HepG2 (cell line): ENCODE measurements around the gene ZNF618. TPM values are rescaled to one million over a fixed set of nuclear protein-coding genes. Genes with fewer than 3 reads are reported as not detected.
A peak's percentile ranks its signal among the peaks of the same experiment; 100 is the strongest.

Experiments used
- FOXC1 ChIP-seq: sonication (generic); formaldehyde crosslinking; IDR thresholded peaks from 2 replicates; pipeline ENCODE4 v1.8.0; 2022; ENCODE audit warnings: mild to moderate bottlenecking, missing genetic modification reagents, borderline replicate concordance
- KDM5B ChIP-seq: sonication (generic); formaldehyde crosslinking; IDR thresholded peaks from 2 replicates; pipeline ENCODE4 v1.4.0; 2020; ENCODE audit warnings: missing genetic modification reagents, mild to moderate bottlenecking, borderline replicate concordance
- MXD1 ChIP-seq: sonication (generic); formaldehyde crosslinking; IDR thresholded peaks from 2 replicates; pipeline ENCODE4 v1.4.0; 2020; ENCODE audit warnings: mild to moderate bottlenecking, missing genetic modification reagents
- MXI1 ChIP-seq: IDR thresholded peaks from 3 replicates; pipeline ENCODE4 v1.6.1; 2012; ENCODE audit warnings: low read depth, low read length, inconsistent platforms, borderline replicate concordance
- SCMH1 ChIP-seq: sonication (generic); formaldehyde crosslinking; IDR thresholded peaks from 2 replicates; pipeline ENCODE4 v1.9.0; 2021; ENCODE audit warnings: missing genetic modification reagents, mild to moderate bottlenecking, borderline replicate concordance
- TCF7 ChIP-seq: sonication (generic); IDR thresholded peaks from 2 replicates; pipeline ENCODE4 v1.6.1; 2016; ENCODE audit warnings: antibody characterized with exemption, low read depth
- UBTF ChIP-seq: sonication (generic); formaldehyde crosslinking; IDR thresholded peaks from 2 replicates; pipeline ENCODE4 v1.4.0; 2020; ENCODE audit warnings: mild to moderate bottlenecking, missing genetic modification reagents
- ZNF460 ChIP-seq: sonication (generic); formaldehyde crosslinking; IDR thresholded peaks from 2 replicates; pipeline ENCODE4 v1.5.1; 2020; ENCODE audit warnings: missing genetic modification reagents, mild to moderate bottlenecking, borderline replicate concordance
- polyA plus RNA-seq, 8 experiments: library from polyadenylated mRNA; depleted of rRNA in 3 of 8; stranded (reverse) in 7 of 8; unstranded in 1 of 8; fragments of >200 nt; fragmentation: Illumina TruSeq in 4 of 8; extraction: Trizol in 4 of 8; gene quantifications; 2 replicates each; pipeline versions ENCODE4 v1.2.1 to v1.2.3, GENCODE V29; 2011 to 2016; ENCODE audit warnings: low read depth in 4 of 8, missing spikeins in 1 of 8, mixed read lengths in 1 of 8; ENCODE audit not compliant: insufficient read depth in 1 of 8
- total RNA-seq, 5 experiments: library from RNA; depleted of rRNA; stranded (reverse); fragments of >200 nt; fragmentation: Illumina TruSeq; extraction: Trizol; gene quantifications; 2 replicates each; pipeline ENCODE4 v1.2.3, GENCODE V29; 2016; ENCODE audit warnings: low read depth in 1 of 5
- TF ChIP-seq, protein P1 (sequence below): sonication (generic); formaldehyde crosslinking; IDR thresholded peaks from 2 replicates; pipeline ENCODE4 v1.5.0; 2020; ENCODE audit warnings: mild to moderate bottlenecking, missing genetic modification reagents, borderline replicate concordance
- TF ChIP-seq, protein P2 (sequence below): sonication (generic); formaldehyde crosslinking; IDR thresholded peaks from 2 replicates; pipeline ENCODE4 v1.5.0; 2020; ENCODE audit warnings: mild to moderate bottlenecking, missing genetic modification reagents, borderline replicate concordance

Gene ZNF618
- total and polyA plus RNA-seq, 2 of the 13 experiments (the other 11 are each of a cell fraction or from before 2014, with no cell fraction given) = 0.07 TPM

GRCh38 chr9:114076237-114077161 lies 200.4 kb downstream of the ZNF618 start (continued):
- TF ChIP-seq, protein P1, sequence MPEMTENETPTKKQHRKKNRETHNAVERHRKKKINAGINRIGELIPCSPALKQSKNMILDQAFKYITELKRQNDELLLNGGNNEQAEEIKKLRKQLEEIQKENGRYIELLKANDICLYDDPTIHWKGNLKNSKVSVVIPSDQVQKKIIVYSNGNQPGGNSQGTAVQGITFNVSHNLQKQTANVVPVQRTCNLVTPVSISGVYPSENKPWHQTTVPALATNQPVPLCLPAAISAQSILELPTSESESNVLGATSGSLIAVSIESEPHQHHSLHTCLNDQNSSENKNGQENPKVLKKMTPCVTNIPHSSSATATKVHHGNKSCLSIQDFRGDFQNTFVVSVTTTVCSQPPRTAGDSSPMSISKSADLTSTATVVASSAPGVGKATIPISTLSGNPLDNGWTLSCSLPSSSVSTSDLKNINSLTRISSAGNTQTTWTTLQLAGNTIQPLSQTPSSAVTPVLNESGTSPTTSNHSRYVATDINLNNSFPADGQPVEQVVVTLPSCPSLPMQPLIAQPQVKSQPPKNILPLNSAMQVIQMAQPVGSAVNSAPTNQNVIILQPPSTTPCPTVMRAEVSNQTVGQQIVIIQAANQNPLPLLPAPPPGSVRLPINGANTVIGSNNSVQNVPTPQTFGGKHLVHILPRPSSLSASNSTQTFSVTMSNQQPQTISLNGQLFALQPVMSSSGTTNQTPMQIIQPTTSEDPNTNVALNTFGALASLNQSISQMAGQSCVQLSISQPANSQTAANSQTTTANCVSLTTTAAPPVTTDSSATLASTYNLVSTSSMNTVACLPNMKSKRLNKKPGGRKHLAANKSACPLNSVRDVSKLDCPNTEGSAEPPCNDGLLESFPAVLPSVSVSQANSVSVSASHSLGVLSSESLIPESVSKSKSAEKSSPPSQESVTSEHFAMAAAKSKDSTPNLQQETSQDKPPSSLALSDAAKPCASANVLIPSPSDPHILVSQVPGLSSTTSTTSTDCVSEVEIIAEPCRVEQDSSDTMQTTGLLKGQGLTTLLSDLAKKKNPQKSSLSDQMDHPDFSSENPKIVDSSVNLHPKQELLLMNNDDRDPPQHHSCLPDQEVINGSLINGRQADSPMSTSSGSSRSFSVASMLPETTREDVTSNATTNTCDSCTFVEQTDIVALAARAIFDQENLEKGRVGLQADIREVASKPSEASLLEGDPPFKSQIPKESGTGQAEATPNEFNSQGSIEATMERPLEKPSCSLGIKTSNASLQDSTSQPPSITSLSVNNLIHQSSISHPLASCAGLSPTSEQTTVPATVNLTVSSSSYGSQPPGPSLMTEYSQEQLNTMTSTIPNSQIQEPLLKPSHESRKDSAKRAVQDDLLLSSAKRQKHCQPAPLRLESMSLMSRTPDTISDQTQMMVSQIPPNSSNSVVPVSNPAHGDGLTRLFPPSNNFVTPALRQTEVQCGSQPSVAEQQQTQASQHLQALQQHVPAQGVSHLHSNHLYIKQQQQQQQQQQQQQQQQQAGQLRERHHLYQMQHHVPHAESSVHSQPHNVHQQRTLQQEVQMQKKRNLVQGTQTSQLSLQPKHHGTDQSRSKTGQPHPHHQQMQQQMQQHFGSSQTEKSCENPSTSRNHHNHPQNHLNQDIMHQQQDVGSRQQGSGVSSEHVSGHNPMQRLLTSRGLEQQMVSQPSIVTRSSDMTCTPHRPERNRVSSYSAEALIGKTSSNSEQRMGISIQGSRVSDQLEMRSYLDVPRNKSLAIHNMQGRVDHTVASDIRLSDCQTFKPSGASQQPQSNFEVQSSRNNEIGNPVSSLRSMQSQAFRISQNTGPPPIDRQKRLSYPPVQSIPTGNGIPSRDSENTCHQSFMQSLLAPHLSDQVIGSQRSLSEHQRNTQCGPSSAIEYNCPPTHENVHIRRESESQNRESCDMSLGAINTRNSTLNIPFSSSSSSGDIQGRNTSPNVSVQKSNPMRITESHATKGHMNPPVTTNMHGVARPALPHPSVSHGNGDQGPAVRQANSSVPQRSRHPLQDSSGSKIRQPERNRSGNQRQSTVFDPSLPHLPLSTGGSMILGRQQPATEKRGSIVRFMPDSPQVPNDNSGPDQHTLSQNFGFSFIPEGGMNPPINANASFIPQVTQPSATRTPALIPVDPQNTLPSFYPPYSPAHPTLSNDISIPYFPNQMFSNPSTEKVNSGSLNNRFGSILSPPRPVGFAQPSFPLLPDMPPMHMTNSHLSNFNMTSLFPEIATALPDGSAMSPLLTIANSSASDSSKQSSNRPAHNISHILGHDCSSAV (CRISPR knock-in tag) = 0 out of 2 replicates have a peak, but pooled peaks have one; percentile 36
- TF ChIP-seq MXD1 (peak; percentile 30; the same call in 1 of the 2 replicates), UBTF (CRISPR knock-in tag) (peak; percentile 53; the same call in 1 of the 2 replicates), SCMH1 (CRISPR knock-in tag) (no peak), MXI1 (peak; percentile 56; the same call in 1 of the 3 replicates), TCF7 (no peak), FOXC1 (CRISPR knock-in tag) (peak; percentile 64; the same call in 1 of the 2 replicates), ZNF460 (no peak), KDM5B (CRISPR knock-in tag) (0 out of 2 replicates have a peak, but pooled peaks have one; percentile 51)
- TF ChIP-seq, protein P2, sequence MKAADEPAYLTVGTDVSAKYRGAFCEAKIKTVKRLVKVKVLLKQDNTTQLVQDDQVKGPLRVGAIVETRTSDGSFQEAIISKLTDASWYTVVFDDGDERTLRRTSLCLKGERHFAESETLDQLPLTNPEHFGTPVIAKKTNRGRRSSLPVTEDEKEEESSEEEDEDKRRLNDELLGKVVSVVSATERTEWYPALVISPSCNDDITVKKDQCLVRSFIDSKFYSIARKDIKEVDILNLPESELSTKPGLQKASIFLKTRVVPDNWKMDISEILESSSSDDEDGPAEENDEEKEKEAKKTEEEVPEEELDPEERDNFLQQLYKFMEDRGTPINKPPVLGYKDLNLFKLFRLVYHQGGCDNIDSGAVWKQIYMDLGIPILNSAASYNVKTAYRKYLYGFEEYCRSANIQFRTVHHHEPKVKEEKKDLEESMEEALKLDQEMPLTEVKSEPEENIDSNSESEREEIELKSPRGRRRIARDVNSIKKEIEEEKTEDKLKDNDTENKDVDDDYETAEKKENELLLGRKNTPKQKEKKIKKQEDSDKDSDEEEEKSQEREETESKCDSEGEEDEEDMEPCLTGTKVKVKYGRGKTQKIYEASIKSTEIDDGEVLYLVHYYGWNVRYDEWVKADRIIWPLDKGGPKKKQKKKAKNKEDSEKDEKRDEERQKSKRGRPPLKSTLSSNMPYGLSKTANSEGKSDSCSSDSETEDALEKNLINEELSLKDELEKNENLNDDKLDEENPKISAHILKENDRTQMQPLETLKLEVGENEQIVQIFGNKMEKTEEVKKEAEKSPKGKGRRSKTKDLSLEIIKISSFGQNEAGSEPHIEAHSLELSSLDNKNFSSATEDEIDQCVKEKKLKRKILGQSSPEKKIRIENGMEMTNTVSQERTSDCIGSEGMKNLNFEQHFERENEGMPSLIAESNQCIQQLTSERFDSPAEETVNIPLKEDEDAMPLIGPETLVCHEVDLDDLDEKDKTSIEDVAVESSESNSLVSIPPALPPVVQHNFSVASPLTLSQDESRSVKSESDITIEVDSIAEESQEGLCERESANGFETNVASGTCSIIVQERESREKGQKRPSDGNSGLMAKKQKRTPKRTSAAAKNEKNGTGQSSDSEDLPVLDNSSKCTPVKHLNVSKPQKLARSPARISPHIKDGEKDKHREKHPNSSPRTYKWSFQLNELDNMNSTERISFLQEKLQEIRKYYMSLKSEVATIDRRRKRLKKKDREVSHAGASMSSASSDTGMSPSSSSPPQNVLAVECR (CRISPR knock-in tag) = peak; percentile 82
